ENCODE data around the gene FAM120AOS. TPM values are rescaled to one million over a fixed set of nuclear protein-coding genes. Genes with fewer than 3 reads are reported as not detected.

FAM120AOS gene
- total RNA-seq, 1 donor from 2014 or later = 31.4 TPM

GRCh38 chr9:93477397-93477796 is 24.0 kb upstream of the FAM120AOS start:
- DNase-seq (ENCODE audit: low read depth) = no peak
- TF ChIP-seq, protein P1, sequence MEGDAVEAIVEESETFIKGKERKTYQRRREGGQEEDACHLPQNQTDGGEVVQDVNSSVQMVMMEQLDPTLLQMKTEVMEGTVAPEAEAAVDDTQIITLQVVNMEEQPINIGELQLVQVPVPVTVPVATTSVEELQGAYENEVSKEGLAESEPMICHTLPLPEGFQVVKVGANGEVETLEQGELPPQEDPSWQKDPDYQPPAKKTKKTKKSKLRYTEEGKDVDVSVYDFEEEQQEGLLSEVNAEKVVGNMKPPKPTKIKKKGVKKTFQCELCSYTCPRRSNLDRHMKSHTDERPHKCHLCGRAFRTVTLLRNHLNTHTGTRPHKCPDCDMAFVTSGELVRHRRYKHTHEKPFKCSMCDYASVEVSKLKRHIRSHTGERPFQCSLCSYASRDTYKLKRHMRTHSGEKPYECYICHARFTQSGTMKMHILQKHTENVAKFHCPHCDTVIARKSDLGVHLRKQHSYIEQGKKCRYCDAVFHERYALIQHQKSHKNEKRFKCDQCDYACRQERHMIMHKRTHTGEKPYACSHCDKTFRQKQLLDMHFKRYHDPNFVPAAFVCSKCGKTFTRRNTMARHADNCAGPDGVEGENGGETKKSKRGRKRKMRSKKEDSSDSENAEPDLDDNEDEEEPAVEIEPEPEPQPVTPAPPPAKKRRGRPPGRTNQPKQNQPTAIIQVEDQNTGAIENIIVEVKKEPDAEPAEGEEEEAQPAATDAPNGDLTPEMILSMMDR (conservative IDR thresholded peaks at IDR 0.05; ENCODE audit: low read depth, low read length) = no peak
- no peak overlapping the region for H3K4me3 ChIP-seq (ENCODE audit: low read depth, low read length)

DNA sequence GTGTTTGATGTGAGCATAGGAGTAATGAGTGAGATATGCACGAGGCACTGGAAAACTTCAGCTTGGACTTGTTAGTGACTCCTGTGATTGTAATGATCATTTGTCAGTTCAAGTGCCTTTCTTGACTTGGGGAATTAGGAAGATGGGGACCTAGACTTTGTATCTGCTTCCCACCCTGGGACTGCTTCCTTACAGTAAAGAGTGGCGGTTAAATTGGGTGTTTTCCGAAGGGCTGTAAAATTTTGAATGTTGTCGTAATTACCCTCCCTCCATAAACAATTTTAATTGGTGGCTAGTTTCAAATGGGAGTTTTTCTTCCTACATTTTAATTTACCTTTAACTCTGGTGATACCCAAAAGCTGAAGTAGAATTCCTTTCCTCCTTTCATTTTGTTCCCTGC is 23.5 kb upstream of the FAM120AOS start:
- no peak overlapping the region for H3K4me3 ChIP-seq (ENCODE audit: low read depth, low read length)
- TF ChIP-seq, protein P1 (conservative IDR thresholded peaks at IDR 0.05; ENCODE audit: low read depth, low read length) = no peak
- no peak for DNase-seq (ENCODE audit: low read depth)

GRCh38 chr9:93475856-93476255 is 22.5 kb upstream of the FAM120AOS start:
- H3K4me3 ChIP-seq (ENCODE audit: low read depth, low read length) = no peak overlapping the region
- TF ChIP-seq, protein P1 (conservative IDR thresholded peaks at IDR 0.05; ENCODE audit: low read depth, low read length) = no peak
- DNase-seq (ENCODE audit: low read depth) = no peak

DNA sequence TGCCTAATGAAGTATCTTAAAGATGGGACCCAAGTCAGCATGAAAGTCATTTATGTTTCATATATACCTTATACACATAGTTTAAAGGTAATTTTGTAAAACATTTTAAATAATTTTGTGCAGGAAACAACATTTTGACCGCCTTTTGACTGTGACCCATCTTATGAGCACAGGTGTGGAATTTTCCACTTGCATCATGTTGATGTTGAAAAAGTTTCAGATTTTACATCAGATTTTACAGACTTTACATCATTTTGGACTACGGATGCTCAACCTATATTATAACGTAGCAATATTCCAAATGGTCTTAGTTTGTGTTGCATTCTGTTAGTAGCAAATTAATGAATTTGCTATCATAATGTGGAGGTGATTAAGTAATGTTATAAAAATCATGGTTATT is 21.7 kb upstream of the FAM120AOS start:
- TF ChIP-seq, protein P1 (conservative IDR thresholded peaks at IDR 0.05; ENCODE audit: low read depth, low read length) = no peak
- no peak for DNase-seq (ENCODE audit: low read depth)
- no peak overlapping the region for H3K4me3 ChIP-seq (ENCODE audit: low read depth, low read length)

DNA sequence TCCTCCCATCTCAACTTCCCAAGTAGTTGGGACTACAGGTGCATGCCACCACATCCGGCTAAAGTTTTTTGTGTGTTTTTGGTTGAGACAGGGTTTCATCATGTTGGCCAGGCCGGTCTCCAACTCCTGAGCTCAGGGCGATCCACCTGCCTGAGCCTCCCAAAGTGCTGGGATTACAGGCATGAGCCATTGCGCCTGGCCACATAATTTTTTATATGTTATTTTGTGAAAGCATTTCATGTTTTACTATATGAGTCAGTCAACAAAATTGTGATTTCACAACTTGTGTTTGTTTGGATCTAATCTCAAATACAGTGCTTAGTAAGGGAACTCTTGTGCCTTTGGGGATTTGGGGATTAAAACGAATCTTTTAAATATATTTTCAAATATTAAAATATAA is 20.0 kb upstream of the FAM120AOS start:
- H3K4me3 ChIP-seq (ENCODE audit: low read depth, low read length) = no peak overlapping the region
- TF ChIP-seq, protein P1 (conservative IDR thresholded peaks at IDR 0.05; ENCODE audit: low read depth, low read length) = no peak
- DNase-seq (ENCODE audit: low read depth) = no peak

DNA sequence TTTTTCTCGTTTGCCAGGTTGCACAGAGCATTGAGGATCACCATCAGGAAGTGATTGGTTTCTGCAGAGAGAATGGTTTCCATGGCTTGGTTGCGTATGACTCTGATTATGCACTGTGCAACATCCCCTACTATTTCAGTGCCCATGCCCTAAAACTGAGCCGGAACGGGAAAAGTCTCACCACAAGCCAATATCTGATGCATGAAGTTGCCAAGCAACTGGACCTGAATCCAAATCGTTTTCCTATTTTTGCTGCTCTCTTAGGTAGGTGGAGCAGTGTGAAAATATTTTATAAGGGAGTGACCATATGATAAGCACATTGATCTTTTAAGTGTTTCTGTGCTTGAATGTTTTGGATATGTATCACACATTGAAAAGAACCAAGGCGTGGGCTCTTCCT is 17.7 kb upstream of the FAM120AOS start:
- no peak overlapping the region for H3K4me3 ChIP-seq (ENCODE audit: low read depth, low read length)
- TF ChIP-seq, protein P1 (conservative IDR thresholded peaks at IDR 0.05; ENCODE audit: low read depth, low read length) = no peak
- DNase-seq (ENCODE audit: low read depth) = no peak

DNA sequence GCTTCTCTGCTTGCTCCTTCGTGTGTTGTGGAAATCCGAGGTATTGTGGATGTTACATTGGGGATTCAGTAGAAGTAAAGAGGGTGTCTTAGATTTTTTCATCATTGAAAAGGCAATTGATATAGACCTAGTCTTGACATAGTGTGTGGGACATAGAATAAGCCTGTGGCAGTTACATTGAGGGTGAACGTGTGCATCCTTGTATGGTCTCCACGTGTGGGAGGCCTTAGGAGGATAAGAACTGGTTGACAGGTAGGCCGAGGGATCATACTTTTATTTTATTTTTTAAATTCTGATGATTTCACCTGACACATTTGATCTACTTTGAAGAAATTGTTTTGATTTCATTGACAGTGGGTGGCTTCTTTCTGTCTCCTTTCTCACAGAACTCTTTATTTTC is 17.0 kb upstream of the FAM120AOS start:
- TF ChIP-seq, protein P1 (conservative IDR thresholded peaks at IDR 0.05; ENCODE audit: low read depth, low read length) = no peak
- DNase-seq (ENCODE audit: low read depth) = no peak
- H3K4me3 ChIP-seq (ENCODE audit: low read depth, low read length) = no peak overlapping the region

All from epithelial cell of proximal tubule (primary cell).